Brain pericyte (primary cell): Measurements from ENCODE around the gene FBH1.
"Not testable (repeated sequence)": the region's sequence is repeated elsewhere in the genome, so short reads cannot be mapped to it uniquely, and the experiment has no call there.

Experiments used
- DNase-seq: peaks from one replicate; pipeline ENCODE4 v3.0.0-alpha.2; 2012; ENCODE audit warnings: low read depth, low spot score

The FBH1 gene

DNA sequence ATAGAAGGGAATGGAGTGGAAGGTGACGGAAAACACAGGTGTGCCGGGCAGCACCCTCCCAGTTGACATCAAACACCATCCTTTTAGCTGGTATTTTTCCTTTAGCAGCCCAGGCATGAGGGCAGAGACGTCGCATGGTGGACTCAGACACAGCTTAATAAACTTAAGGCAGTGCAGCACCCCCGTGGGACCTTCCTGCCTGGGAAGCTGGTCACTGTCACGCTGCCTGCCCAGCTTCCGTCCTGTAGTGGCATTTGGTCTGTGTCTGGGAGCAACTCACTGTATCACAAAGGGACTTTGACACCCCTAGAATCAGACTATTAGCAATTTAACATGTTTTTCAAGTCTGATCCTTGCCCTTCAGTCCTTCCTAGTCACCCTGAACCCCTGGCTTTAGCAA, 51.5 kb downstream of the FBH1 start:
- DNase-seq, result no peak

DNA sequence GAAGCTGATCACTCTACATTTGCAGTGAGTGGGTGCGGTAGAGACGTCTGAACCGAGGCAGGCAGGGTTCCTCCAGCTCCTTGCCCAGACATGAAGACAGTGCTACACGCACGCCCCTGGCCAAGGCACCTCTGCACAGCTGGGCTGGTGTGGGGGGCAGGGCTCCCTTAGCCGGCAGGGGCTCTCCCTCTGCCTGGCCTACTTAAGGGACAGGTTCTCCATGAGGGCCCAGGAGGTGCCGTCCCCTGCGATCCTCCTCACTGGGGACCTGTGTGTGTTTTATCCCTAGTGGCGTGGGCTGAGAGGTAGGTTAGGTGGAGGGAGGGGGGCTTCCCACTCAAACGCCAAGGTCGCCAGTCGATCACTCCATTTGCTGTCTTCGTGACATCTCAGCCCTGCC, 52.0 kb downstream of the FBH1 start:
- DNase-seq, result no peak

DNA sequence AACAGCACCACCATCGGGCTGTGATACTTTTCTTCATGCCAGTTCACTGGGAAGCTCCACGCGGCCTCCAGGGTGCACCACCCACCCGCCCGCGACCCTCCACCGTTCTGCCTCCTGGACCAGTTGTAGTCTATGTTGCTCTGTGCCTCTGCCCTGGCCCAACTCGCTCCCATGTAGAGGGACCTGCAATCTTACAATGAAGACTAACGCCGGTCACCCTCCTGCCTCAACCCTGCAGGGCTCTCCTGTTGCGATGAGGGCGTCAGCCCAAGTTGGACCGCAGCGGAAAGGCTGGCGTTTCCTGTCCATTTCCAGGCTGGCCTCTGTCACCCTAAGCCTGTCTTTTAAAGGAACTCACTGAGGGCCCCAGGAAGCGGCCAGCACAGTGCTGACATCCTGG, 52.4 kb downstream of the FBH1 start:
- no peak for DNase-seq

- no peak for DNase-seq
These were observed 53.5 kb downstream of the FBH1 start for GRCh38 chr10:5943536-5943935.

DNA sequence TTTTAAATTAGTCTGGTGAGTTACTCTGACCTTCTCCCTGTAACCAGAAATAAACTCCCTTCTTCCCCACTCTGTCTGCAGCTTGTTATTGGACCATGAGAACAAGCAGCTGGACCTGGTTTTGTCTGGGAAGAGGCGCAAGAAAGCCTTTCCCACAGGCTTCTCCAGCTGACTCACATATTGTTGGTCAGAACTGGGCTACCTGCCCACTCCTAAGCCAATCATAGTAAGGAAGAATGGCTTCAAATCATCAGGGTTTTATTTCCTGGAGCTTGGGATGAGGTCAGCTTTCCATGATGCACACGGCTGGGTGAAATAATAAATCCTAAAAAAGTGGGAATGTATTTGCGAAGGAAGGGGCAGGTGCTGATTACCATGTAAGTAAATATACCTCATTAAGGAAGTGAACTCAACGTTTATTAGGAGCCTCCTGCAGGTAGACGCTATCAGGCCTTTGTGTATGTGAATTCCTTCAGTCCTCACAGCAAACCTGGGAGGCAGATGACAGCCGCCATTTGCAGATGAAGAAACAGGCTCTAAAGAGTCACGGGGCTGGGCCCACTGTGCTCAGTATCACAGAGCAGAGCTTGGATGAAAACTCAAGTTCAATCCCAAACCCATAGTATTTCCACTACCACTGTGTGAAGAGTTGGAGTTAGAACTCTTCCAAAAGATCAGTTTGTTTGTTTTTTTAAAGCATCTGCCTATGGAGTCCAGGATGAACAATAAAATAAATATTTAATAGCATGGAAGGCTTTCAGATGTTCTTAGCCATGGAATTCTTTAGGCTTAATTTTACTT, 54.5 kb downstream of the FBH1 start:
- DNase-seq, result peak; percentile 80

- DNase-seq, result no peak
These were observed 55.1 kb downstream of the FBH1 start for GRCh38 chr10:5945190-5945509.

GRCh38 chr10:5945561-5946418, 55.7 kb downstream of the FBH1 start:
- DNase-seq, result no peak

DNA sequence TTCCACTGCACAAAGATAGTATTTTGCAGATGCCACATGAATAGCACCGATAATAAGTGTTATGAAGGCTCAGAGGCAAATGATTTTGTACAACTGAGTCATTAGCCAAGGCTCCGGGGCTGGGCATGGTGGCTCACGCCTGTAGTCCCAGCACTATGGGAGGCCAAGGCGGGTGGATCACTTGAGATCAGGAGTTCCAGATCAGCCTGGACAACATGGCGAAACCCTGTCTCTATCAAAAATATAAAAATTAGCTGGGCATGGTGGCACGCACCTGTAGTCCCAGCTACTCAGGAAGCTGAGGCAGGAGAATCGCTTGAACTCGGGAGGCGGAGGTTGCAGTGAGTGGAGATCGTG, 56.4 kb downstream of the FBH1 start:
- not testable (repeated sequence) for DNase-seq

DNA sequence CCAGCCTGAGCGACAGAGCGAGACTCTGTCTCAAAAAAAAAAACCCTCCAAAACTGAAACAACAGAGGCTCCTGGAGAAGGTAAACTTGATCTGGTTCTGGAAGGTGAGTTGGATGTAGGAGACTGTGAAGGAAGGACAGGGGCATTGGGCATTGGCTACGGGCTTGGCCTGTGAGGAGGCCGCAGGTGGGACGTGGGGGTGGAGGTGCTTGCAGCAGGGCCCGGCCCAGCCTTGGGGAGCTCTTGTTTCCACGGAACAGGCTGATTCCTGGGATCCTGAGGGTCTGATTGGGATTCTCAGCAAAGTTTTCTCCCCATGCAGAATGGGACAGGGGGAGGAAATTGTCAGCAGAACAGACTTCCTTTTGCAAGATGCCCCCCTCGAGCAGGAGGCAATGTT, 56.7 kb downstream of the FBH1 start:
- DNase-seq, result no peak

- DNase-seq, result no peak
These were observed 57.6 kb downstream of the FBH1 start for GRCh38 chr10:5947471-5948207.

DNA sequence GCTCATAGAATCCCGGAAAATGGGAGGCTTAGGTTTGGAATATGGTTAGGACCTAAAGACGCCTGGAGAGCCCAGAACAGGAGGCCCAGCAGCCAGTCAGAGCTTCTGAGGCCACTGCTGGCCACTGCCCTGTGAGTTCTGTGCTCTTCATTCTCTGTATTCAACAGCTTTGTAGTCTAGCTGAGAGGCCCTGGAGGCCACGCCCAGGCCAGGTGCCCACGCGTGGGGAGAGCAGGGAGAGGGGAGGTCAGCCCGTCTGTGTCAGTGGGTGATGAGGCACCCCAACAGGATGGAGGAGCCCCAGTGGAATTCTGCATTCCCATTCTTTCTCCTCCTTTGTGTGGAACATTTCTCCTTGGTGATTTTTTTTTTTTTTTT, 58.2 kb downstream of the FBH1 start:
- DNase-seq, result no peak

DNA sequence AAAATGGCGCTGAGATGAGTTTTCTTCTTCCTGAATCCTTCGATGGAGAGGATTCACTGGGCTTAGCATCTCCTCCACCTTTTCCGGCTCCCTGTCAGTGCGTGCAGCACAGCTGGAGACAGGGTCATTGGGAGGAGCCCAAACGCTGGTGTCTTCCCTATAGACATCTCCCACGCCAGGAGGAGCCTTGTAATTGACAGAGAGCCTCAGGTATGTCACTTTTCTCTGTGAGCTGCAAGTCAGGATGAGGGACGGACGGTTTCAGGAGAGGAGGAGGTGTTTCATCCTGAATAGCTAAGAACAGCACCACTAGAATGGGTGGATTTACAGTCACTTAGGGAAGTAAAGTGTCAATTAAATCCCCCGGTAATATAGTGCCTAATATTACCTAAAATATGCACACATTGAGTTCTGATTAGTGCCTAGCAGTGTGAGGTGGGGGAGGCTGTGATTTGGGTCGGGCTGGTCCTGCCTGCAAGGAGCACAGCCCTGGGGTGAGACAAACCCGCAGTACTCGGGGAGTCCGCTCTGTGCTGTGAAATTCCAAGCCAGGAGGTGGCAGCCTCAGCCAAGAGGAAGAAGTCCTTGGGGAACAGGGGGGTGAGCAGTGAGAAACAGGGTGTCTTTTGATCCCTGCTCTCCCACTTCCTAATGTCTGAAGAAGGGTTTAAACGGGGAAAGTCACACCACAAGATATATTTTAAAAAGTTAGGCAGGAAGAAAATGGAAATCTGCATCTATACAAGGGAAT, 59.1 kb downstream of the FBH1 start:
- DNase-seq, result no peak

DNA sequence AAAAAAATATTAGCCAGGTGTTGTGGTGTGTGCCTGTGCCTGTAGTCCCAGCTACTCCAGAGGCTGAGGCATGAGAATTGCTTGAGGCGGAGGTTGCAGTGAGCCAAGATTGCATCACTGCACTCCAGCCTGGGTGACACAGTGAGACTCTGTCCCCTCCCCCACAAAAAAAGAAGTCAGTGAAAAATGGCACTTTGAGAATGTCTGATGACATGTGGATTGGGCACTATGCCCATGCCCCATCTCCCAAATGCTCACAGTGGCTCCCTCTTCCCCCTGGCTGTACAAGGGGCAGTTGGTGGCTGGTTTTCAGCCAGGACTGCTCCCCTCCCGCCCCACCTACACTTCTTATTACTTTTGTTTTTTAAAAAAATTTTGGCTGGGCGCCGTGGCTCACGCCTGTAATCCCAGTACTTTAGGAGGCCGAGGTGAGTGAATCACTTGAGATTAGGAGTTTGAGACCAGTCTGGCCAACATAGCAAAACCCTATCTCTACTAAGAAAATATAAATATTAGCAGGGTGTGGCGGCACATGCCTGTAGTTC, 61.2 kb downstream of the FBH1 start:
- DNase-seq, result no peak

DNA sequence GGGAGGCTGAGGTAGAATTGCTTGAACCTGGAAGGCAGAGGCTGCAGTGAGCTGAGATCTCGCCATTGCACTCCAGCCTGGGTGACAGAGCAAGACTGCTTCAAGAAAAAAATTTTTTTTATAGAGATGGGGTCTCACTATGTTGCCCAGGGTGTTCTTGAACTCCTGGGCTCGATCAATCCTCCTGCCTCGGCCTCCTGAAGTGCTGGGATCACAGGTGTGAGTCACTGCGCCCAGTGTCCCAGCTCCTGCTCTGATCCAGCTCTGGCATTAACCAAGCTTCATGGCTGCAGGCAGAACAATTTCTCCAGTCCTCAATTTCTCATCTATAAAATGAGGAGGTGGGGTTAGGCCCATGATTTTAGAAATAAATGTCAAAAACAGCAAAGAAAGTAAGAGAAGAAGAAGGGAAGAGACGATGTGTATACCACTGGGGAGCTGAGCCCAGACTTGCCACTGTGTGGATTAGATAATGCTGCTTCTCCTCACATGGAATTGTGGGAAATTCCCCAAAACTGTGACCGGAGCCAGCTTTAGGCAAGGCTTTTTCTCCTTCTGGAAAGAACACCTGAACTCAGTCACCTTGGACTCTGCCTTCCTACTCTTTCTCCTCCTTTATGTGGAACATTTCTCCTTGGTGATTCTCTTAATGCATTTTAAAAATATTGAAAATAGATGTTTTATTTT, 61.8 kb downstream of the FBH1 start:
- DNase-seq, result no peak

GRCh38 chr10:5952731-5953385, 62.8 kb downstream of the FBH1 start:
- DNase-seq, result no peak

DNA sequence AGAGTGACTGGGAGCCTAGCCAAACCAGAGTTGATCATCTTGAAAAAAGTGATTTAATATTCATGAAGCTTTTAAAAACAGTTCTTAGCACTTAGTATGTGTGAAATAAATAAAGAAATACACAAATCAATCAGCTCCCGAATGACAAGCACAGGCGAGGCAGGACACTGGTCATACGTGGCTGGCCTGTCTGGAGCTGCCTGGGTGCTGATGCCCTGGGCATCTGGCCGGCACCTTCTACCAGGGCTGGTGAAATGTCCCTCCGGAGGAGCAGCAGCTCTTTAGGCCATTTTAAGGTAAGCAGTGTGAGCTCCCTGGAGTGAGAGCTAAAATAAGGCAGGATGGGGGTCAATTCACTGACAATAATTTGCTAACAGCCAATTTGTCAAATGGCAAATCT, 63.6 kb downstream of the FBH1 start:
- DNase-seq, result no peak

DNA sequence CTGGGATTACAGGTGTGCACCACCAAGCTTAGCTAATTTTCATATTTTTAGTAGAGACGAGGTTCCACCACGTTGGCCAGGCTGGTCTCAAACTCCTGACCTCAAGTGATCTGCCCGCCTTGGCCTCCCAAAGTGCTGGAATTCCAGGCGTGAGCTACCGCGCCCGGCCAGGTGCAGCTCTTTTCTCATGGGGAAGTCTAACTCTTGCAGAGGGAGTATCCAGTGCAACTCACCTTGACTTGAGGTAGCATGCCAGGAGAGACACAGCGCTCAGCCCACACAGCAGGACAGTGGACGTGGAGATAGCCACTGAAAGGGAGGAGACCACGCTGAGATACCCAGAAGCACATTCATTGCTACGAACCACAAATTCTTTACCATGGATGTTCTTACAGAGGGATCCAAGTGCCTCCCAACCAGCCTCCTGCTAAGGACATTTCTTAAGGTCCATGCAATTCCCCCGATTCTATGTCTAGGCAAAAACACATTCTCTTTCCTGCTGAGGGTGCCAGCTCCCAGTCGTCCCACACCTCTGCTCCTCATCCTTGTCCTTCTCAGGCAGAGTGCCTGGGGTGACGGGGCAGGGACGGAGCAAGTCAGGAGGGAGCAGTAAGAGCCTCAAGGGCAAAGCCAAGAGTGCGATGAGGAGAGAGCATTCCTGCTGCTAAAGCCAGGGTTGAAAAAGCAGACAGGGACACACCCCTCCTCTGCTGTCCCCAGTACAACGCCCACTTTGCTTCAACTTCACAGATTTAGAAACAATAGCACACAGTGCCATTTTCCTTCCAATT, 66.3 kb downstream of the FBH1 start:
- no peak for DNase-seq

DNA sequence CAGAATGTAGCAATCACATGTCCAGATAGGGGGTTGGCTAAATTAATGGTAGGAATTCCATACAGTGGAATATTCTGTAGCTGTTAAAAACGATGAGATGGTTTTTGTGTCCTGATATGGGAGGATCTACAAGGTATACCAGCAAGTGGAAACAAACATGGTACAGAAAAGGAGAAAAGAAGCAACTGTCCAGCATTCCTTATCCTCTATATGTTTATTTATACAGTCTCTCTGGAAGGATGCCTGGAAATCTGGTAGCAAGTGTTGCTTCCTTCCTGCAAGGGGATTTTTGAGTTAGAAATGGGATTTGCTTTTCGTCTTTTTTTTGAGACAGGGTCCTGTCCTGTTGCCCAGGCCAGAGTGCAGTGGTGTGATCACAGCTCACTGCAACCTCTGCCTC, 68.0 kb downstream of the FBH1 start:
- DNase-seq, result no peak

DNA sequence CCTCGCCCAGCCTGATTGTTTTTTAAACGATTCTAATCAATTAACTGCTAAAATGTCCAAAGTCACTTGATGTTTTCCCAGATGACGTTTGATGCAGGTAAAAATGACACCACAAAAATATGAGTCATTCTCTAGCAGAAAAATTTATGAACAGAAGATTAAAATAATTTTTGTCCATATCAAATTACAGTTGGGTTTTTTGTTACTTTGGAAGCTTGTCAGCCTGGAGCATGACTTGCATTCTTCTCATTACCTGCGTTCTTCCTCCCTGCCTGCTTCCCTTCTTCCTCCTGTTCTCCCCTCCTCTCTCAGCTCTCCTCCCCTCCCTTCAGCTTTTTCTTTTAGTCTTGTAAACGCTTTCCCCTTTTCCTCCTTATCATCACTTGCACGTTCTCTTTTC, 68.6 kb downstream of the FBH1 start:
- no peak for DNase-seq

DNA sequence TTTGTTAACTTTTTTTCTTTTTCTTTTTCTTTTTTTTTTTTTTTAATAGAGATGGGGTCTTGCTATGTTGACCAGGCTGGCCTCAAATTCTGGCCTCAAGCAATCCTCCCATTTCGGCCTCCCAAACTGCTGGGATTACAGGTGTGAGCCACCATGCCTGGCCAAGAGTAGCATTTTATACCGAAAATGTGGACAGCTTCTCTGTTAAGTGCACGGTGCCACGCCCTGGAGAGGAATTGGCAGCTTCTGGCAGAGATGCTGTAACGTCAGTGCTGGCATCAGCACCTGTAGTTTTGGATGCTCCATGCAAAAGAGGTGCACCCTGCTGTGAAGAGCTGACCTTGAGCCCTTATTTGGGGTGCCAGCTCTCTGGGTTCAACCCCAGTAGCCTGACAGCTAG, 69.1 kb downstream of the FBH1 start:
- DNase-seq, result no peak
